Middle frontal gyrus (tissue), 1 donor: ENCODE results near the gene MOCS1.
"Not testable (repeated sequence)": the region's sequence is repeated elsewhere in the genome, so short reads cannot be mapped to it uniquely, and the experiment has no call there.

Experiments used
- DNase-seq: peaks from one replicate; pipeline ENCODE4 v3.0.0-alpha.2; 2015; ENCODE audit warnings: low spot score; ENCODE audit errors: extremely low spot score

MOCS1 gene

DNA sequence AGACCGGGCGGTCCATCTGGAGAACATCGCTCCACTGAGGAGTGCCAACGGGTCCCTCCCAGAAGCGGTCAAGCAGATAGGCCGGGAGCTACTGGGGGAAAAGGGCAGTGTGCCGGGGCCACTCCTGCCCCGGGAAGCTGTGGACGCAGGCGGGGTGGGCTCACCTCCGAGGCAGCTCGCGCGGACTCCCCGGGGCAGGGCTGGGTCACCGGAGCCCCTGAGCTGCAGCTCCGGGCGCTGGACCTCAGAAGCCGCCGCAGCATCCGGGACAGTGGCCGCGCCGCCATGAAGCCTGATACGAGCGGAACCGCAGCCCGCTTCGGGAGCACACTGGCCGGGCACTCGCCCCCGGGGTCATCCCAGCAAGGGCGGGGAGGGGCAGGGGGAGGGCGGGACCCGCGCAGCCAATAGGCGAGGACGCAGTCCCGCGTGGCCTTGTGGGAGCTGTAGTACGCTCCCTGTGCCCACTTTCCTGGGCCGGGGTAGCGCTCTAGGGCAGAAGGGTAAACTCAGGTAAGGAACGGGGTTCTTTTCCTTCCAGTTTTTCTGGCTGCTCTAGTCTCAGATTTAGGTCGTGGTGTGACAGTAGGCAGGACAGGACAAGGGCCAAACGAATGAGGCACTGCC lies at the start of gene MOCS1:
Gene MOCS1 (minus strand): TSS at position 332 of the 627 bp plus-strand sequence. CDS start 45 bp downstream, at position 287.
- peak; percentile 73 for DNase-seq

DNA sequence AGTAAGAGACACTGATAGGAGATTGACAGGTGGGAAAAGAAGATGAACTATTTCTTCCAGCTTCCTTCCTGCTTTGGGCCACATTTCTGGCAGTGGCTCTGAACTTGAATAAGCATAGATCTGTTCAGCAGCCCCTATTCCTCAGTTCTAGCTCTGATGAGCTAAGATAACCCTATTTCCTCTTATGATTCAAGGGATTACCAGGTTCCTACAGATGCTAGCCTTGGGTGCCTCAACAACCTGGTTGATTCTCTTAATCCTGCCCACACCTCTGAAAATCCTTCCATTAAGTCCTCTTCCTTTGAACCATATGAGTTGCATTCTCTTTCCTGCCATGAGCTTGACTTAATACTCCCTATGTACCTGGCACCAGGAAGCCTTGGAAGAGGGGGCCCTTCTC lies 49.8 kb upstream of the MOCS1 start:
- DNase-seq, result no peak

DNA sequence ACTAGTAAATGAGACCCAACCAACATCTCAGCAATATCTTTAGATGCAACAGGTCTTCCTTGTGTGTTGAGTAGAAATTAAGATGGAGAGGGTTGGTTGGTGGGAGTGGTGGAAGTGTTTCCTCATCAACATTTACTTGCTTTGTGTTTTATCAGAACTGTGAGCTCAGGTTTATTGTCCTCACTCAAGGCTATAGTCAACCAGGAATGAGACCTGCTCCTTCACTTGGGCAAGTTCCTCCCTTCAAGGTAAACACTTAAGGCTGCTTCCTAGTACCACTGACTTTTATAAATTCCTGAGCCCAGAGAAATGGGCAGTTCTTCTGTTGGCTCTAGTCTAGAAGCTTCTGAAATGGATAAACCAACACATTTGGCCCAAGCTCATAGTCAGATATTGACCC lies 48.9 kb upstream of the MOCS1 start:
- DNase-seq, result no peak

DNA sequence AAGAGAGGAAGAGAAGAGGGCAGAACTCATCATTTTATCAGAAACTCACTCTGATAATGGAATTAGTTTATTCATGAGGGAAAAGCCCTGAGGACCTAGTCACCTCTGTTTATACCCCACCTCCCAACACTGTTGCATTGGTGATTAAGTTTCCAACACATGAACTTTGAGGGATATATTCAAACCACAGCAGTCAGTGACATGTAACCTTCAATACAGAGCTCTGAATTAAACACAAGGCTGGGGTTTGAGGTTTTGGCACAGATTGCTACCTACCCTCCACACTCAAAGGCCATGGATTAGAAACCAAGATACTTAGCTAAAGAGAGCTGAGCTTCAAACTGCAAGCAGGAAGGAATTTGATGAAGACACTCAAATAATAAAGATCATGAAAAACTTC lies 48.5 kb upstream of the MOCS1 start:
- DNase-seq, result no peak

DNA sequence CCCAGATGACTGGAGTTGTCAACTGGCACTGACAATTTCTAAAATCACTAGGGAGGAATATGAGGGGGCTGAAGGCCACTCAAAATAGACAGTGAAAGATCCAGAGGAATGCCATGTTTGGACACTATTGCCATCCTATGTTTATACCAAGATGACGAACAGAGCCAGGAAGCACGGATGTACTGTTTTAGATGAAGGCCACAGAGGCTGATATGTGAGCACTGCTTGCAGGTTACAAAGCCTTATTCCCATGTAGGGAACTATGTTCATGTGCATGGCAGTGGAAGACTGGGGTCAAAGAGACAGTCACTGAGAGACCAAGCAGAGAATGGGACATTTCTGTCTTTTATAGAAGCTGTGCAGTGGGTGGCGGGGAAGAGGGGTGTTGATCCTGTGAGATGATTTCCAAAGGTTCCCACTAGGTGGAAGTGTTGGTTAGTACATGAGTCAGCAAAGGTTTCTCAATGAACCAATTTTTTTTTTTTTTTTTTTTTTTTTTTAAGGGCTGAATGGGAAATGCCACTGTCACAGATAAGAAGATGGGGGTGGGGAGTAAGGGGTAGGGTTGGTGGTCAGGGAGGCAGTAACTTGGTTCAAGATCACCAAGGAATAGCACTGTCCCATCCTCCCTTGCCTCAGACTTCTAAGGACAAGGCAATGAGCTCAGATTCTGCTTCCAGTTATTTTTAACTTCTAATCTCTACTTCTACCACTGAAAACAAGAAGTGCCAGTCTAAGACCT lies 46.7 kb upstream of the MOCS1 start:
- DNase-seq, result peak; percentile 39

DNA sequence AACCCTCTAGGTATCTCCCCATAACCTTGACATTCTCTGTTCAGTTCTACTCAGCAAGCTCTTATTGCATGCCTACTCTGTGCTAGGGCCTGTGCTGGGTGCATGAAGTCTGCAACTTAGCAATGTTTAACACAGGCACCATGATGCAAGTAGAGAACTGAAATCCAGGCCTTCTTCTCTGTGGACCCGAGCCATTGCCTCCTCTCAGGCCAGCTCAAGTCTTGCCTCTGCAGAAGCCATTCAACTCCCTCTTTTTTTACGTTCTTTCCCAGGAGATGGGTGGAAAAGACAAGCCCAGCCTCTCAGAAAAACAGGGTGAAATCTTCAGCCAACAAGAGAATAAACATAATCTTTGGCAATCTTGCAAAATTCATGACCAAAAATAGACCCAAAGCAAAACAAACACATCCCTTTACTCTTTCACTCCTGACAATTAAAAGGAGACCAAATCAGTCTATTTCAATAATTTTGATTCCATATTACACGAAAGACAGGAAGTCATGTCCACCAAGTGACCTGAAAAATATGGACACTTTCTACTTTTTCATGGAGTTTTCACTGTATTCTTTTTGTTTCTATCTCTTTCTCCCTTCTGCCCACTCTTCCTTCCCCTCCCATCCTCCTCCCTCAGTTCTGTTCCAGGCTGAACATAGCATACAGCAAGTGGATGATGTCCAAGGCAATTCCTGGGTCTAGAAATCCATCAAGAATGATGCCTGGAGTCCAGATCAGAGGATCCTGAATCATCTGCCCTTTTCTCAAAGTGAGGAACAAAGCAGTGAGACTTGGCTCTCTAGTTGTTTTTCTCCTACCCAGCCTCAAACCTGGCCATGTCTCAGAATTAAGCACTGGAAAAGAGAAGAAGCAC lies 45.4 kb upstream of the MOCS1 start:
- no peak for DNase-seq

DNA sequence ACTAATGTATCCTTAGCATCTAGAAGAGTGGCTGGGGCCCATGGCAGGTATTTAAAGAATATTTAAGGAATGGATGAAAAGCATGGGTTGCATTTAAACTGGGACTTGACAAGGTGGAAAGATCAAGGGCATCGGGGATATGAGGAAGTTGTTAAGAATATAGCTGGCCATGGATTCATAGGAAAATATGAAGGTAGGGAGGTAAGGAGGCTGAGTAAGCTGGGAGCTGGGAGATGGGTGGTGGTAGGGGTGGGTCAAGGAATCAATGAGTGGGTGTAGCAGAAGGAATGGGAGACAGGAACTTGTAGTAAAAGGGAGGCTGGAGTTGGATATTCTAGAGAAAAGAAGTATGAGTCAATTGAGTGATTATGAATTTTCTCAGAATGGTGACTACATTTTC lies 44.0 kb upstream of the MOCS1 start:
- DNase-seq, result no peak

DNA sequence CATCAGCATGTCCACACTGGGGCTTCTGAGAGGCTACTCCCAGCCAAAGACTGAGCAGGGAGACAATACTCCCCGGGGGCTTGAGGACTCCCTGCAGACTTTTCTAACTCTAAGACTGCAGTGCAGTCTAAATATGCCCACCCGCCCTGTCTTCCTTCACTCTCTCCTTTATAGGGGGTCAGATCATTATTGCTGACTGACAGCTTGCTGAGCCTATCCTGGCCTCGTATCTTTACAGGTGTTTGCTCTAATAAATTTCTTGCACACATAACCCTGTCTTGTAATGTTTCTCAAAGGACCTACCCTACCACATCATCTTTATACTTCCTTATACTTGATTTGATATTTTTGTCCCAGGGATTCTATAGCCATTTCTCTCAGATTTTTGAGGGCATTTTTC lies 39.4 kb upstream of the MOCS1 start:
- no peak for DNase-seq

DNA sequence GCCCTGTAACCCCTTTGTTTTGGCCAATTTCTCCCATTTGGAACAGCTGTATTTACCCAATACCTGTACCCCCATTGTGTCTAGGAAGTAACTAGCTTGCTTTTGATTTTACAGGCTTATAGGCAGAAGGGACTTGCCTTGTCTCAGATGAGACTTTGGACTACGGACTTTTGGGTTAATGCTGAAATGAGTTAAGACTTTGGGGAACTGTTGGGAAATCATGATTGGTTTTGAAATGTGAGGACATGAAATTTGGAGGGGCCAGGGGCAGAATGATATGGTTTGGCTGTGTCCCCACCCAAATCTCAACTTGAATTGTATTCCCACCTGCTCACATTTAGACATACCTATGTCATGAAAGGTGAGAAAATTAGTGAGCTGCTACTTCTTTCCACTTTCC lies 38.5 kb upstream of the MOCS1 start:
- DNase-seq, result not testable (repeated sequence)

DNA sequence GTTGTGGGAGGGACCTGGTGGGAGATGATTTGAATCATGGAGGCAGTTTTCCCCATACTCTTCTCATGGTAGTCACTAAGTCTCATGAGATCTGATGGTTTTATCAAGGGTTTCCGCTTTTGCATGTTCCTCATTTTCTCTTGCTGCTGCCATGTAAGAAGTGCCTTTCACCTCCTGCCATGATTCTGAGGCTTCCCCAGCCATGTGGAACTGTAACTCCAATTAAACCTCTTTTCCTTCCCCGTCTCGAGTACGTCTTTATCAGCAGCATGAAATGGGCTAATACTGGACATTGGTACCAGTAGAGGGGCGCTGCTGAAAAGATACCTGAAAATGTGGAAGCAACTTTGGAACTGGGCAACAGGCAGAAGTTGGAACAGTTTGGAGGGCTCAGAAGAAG lies 36.9 kb upstream of the MOCS1 start:
- DNase-seq, result not testable (repeated sequence)

DNA sequence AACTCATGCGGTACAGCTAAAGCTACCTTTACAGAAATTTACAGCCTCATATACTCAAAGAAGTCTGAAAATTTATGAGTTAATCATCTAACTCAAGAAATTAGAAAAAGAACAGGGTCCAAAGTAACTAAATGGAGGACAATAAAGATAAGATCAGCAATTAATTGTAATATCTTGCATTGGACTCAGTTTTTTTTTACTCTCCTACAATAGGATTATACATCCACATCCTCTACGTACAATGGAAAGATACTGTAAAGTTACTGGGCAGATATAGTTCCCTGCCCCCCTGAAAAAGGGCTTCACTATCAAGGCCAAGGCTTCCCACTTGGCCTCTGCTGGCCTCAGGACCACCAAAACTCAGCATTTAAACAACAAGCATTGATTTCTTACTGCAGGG lies 31.5 kb upstream of the MOCS1 start:
- DNase-seq, result no peak

DNA sequence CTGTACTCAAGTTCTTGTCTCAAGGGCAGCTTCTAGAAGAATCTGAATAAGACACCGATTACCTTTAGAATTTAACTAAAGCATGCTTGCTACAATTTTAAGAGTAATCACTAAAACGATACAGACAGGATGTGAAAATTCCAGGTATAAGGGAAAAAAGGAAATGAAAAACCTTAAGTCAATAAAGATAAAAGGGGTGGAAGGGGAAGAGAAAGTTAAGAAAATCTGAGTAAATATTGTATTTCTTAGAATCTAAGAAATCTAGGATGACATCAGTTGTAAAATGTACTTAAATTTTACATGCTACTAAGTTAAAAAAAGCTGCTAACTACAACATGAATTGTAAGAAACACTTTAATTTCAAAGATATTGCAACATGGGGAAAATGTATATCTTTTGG lies 30.3 kb upstream of the MOCS1 start:
- DNase-seq, result no peak

DNA sequence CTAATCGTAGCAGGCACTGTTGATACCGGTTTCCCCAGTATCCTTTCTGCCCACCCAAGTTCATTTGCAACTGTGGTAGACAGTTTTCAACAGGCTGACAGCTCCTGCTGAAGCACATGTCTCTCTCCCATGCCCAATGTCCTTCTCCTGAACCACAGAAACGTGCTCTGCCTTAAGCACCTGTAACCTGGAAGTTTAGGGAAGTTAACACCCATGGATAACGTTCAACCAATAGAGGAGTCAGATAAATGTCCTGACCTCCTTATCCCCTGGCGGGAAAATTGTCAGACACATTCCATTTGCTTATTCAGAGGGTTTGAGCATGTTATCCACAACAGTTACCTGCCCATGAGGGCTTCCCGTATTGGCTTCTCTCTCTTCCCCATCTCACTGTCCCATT lies 29.8 kb upstream of the MOCS1 start:
- DNase-seq, result no peak

DNA sequence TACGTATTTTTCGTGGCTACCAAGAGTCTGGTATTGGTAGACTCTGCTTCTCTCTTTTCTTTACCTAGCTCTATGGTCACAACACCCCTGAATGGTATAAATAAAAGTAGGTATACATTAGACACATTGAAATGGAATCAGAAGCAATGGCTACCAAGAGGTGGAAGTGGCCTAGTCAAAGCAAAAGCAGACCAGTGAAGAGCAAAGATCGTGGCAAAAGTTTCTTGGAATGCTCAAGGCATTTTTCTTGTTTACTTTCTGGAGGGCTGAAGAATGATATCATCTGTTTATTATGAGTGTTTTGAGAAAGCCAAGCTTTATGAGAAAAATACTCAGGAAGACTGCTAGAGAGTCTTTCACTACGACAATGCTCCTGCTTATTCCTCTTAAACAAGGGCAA lies 28.6 kb upstream of the MOCS1 start:
- DNase-seq, result no peak

DNA sequence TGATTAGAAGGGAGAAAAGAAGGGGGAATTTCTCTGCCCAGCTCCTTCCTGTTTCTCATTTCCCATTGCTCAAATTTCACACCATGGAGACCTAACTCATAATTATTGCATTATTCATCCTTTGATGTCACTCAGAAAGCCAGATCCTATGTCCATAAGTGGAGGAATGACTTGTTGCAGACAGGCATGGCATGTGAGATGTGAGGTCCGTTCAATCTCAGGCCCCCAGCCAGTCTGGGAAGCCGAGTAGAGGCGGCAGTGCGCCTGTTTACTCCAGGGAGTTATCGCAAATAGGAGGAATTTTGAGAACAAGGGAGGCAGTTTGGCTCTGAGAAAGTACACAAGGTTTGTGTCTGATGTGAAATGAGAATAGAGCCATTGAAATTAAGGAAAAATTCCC lies 26.9 kb upstream of the MOCS1 start:
- no peak for DNase-seq

DNA sequence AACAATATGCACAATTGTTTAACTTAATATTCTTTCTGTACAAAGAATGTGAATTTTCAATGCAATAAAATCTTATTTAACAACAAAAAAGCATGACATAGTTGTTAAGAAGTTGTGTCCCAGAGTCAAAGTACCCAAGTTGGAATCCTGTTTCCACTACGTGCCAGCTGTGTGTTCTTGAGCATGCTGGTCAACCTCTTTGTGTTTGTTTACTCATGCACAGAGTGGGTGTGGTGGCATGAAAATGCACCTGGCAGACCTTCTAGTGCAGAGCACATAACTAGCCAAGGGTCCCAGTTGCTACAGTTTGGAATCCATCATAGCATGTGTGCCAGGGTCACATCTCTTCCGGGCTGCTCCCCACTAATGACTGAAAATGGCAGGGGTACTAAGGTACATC lies 24.7 kb upstream of the MOCS1 start:
- DNase-seq, result no peak

DNA sequence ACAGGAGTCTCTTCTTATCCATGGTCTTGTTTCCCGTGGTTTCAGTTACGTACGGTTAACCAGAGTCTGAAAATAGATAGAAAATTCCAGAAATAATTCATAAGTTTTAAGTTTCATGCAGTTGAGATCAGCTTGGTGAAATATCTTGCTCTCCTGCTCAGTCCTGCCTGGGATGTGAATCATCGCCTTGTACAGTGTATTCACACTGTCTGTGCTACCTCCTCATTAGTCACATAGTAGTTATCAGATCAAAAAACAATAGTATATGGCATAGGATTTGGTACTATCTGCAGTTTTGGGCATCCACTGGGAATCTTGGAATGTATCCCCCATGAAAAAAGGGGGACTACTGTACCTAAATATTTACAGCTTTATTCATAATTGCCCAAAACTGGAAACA lies 22.7 kb upstream of the MOCS1 start:
- DNase-seq, result no peak

DNA sequence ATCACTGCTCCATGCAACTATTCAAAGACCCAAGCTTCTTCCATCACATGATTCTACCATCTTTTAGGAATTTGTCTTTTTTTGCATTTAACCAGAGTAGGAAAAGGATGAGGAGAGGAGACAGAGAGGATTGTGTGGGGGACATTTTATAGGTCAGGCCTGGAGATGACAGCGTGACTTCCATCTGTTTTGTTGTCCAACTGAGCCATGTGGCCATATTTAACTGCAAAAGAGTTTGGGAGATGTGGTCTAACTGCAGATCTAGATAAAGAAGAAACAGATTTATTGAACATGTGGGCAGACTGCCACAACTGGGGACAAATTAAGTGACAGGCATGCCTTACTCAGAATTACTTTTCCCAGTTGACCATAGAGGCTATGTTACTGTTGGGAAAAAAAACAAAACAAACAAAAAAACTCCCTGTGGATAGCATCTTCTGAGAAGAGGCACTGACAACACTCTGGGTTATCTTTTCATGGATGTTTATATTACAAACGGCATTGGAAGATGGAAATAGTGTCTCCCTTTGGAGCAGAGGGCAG lies 18.9 kb upstream of the MOCS1 start:
- DNase-seq, result no peak

DNA sequence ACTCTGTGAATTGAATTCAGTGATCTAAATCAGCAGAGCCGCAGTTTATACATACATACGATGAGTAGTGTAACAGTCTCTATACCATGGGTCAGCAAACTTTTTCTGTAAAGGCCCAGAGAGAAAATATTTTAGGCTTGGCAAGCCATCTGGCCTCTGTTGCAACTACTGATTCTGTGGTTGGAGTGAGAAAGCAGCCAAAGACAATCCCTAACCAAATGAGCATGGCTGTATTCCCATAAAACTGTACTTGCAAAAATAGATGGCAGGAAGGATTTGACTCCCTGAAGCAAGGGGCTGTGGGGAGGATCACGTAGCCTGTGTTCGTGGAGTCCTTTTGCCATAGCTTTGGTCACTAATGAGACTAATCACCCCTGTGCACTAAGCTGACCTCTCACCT lies 17.9 kb upstream of the MOCS1 start:
- DNase-seq, result no peak

DNA sequence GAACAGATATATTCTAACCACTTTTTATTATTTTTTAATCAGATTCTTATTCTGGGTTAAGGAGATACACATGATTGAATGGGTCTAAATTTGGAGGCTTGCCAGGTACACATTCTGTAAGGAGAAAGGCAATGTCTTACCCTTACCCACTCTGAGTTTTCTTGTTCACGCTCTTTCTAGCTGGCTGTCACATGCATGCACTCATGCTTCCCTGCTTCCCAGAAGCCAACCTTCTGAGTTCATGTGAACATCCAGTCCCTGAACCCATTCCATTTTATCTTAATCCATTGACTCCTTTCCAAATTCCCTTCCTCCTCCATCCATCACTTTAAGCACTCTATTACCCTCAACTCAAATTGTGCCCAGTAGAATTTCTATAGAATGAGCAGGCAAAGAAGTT lies 17.5 kb upstream of the MOCS1 start:
- DNase-seq, result no peak

DNA sequence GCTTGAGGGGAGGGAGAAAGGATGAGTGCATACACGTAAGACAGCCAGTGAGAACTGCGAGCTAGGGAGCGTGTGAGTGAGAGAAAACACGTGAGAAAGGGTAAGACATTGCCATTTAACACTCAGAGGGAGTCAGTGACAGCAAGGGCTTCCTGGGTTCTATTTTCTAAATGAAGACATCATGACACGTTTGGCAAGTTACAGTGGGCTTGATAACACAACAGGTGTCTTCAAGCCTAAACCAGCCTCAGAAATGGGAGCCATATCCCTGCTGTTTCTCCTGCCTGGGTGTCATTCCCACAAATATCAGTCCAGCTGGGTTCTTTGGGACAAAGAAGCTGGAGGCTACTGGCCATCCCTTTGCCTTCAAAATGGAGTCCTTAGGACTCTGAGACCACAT lies 16.9 kb upstream of the MOCS1 start:
- no peak for DNase-seq

DNA sequence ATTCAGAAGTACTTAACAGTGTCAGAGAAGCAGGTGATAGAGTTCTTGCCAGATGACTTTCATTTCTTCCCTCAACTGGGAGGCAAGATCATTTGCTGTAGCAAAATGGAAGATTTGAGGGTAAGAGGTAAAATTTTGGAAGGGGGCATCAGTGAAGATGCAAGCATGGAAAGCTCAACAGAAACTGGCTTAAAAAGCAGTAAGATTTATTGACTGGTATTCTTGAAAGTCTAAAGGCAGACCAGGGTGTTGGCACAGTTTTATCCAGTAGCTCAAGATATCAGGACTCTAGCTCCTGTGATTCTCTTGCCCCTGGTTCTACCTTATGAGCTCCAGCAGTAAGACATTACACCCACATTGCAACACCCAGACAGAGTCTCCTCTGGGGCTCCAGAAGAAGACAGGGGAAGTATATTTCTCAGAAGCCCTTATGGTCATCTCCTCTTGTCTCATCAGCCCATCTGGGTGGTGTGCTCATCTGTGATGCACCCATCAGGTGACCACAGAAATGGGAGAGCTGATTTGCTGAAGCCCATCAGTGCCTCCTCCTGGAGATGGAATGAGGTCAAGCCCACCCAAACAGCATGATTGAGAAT lies 16.0 kb upstream of the MOCS1 start:
- no peak for DNase-seq
